BE2C (cell line): ENCODE results near the gene OR2S2.
"Not testable (repeated sequence)": the region's sequence is repeated elsewhere in the genome, so short reads cannot be mapped to it uniquely, and the experiment has no call there.

ENCODE experiments used
- DNase-seq: peaks from one replicate; pipeline ENCODE4 v3.0.0-alpha.2; 2020
- H3K27me3 ChIP-seq: fragments of 250-450 bp; sonication (Bioruptor Pico); 2 replicates; pipeline ENCODE4 v1.5.1; 2020; ENCODE audit warnings: mild to moderate bottlenecking
- H3K36me3 ChIP-seq: fragments of 250-450 bp; sonication (Bioruptor Pico); 2 replicates; pipeline ENCODE4 v1.5.1; 2020; ENCODE audit warnings: mild to moderate bottlenecking
- H3K4me1 ChIP-seq: fragments of 250-450 bp; sonication (Bioruptor Pico); 2 replicates; pipeline ENCODE4 v1.5.1; 2020
- H3K4me3 ChIP-seq: 2 replicates; pipeline ENCODE4 v1.5.1; 2011; ENCODE audit warnings: low read depth, low read length
- H3K9me3 ChIP-seq: fragments of 250-450 bp; sonication (Bioruptor Pico); 2 replicates; pipeline ENCODE4 v1.5.1; 2020
- TF ChIP-seq, protein P1 (sequence below): IDR thresholded peaks from 2 replicates; pipeline ENCODE4 v1.5.1; 2012; ENCODE audit warnings: mild to moderate bottlenecking, low read depth, low read length

The OR2S2 gene

DNA sequence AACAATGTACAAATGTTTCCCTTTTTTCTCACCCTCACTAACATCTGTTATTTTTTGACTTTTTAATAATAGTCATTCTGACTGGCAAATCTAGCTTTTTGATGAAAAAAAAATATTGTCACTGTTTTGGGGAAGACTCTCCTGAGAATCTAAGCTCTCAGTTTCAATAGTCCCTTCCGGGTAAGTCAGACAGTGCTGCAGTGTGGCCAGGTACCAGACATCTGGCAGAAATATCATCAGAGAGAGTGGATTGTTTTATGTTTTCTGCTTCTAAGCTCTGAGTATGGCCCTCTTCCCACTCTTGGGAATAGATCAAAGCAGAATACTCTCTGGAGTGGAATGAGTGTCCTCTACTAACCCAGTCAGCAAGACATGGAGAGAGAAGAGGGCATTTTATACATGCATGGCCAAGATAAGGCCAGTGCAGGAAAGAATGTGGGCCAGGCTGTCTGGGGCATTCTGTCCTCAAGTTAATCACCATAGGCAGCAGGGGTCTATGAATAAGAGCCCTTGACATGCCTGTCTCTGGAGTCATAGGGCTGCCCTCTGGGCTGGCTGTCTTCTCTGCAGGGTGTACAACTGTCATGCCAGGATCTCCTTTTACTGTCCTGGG lies 38.5 kb upstream of the OR2S2 start:
- DNase-seq, result no peak
- H3K27me3 ChIP-seq, result peaks cover 36% of the 10 kb centered on the region
- no peaks in the 10 kb centered on the region for H3K9me3 ChIP-seq
- no peak overlapping the region for H3K4me3 ChIP-seq
- no peaks in the 10 kb centered on the region for H3K4me1 ChIP-seq
- H3K36me3 ChIP-seq, result no peaks in the 10 kb centered on the region
- TF ChIP-seq, protein P1, sequence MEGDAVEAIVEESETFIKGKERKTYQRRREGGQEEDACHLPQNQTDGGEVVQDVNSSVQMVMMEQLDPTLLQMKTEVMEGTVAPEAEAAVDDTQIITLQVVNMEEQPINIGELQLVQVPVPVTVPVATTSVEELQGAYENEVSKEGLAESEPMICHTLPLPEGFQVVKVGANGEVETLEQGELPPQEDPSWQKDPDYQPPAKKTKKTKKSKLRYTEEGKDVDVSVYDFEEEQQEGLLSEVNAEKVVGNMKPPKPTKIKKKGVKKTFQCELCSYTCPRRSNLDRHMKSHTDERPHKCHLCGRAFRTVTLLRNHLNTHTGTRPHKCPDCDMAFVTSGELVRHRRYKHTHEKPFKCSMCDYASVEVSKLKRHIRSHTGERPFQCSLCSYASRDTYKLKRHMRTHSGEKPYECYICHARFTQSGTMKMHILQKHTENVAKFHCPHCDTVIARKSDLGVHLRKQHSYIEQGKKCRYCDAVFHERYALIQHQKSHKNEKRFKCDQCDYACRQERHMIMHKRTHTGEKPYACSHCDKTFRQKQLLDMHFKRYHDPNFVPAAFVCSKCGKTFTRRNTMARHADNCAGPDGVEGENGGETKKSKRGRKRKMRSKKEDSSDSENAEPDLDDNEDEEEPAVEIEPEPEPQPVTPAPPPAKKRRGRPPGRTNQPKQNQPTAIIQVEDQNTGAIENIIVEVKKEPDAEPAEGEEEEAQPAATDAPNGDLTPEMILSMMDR, result no peak

DNA sequence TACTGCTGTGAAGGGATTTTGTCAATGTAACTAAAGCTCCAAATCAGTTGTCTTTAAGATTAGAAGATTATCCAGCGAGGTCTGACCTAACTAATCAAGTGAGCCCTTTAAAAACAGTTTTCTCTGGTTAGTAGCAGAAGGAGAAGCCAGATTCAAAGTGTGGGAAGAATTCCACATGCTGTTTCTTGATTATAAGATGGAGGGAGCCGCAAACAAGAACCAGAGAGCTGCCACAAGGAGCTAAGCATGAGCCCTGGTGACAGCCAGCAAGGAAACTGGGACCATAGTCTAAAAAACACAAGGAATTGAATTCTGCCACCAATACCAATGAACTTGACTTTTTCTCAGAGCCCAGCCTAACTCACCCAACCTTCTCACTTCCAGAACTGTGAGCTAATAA lies 37.0 kb upstream of the OR2S2 start:
- H3K36me3 ChIP-seq, result no peaks in the 10 kb centered on the region
- H3K4me1 ChIP-seq, result no peaks in the 10 kb centered on the region
- no peaks in the 10 kb centered on the region for H3K9me3 ChIP-seq
- TF ChIP-seq, protein P1, result no peak
- peaks cover 39% of the 10 kb centered on the region for H3K27me3 ChIP-seq
- DNase-seq, result no peak
- no peak overlapping the region for H3K4me3 ChIP-seq

DNA sequence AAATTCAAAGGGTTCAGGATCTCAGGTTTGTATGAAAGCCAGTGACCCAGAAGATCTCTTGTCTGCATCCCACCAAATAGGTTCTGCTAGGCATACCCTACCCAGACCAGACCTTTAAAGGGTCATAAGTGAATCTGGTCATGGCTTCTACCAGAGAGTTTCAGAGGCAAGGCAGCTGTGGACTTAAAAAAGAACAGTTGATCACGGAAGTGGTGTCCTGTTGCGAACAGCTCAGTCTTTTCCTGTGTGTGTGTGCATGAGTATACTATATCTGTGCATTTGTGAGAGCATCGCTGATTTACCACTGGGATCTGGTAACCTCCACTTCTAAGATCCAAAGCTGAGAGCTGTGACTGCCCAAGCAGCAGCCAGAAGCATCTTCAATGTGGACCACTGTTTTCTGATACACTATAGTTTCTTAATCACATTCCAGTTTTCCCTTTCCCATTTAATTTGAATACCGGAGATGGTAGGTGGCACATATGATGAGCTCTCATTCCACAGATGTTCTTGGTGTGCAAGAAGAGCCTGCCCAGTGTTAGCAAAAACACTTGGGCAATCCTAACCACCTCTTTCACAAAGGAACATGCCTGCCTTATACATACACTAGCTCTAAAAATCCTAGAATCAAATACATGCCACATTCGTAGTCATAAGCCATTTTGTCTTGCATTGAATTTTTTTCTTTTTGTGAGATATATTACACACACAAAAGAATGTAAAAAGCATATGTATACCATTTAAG lies 36.2 kb upstream of the OR2S2 start:
- TF ChIP-seq, protein P1, result no peak
- Histone ChIP-seq H3K4me3 (no peak overlapping the region), H3K36me3 (no peaks in the 10 kb centered on the region), H3K9me3 (no peaks in the 10 kb centered on the region), H3K4me1 (no peaks in the 10 kb centered on the region), H3K27me3 (peaks cover 42% of the 10 kb centered on the region)
- no peak for DNase-seq

DNA sequence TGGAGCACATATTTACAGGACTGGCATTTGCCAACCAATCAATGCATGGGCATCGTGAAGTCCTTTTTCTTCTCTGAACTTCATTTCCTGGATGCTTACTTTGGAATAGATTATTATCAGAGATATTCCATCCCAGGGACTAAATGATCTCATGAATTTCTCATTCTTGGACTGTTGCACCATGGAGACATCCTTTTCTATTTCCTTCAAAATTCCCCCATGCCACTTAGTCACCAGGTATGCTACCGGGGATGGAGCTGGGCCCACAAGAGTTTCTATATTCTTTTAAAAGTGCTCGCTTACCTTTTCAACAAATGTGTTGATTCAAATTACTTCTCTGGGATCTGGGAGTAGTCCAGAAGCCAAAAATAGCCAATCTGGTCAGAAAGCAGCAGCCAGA lies 35.2 kb upstream of the OR2S2 start:
- DNase-seq, H3K9me3 ChIP-seq, H3K4me3 ChIP-seq, H3K36me3 ChIP-seq, H3K4me1 ChIP-seq: not testable (repeated sequence)
- H3K27me3 ChIP-seq, result peaks cover 52% of the 10 kb centered on the region

DNA sequence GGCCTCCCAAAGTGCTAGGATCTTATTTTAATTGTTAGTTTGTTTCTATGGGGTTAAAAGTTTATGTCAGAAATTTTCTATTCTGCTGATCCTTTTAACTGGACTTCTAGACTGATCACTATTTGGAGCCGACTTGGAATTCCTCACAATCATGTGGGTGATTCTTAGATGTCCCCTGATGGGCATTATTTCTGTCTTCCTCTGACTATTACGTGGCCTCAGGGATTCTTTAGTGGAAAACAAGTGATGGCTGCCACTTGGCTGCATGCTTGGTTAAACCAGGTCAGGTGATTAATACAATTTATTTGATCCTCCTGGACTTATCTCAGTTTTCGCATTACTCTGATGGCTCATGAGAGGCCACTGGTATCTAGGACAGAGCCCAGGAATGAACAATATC lies 32.2 kb upstream of the OR2S2 start:
- no peaks in the 10 kb centered on the region for H3K4me1 ChIP-seq
- no peaks in the 10 kb centered on the region for H3K36me3 ChIP-seq
- no peak overlapping the region for H3K4me3 ChIP-seq
- TF ChIP-seq, protein P1, result no peak
- no peaks in the 10 kb centered on the region for H3K9me3 ChIP-seq
- peaks cover 67% of the 10 kb centered on the region for H3K27me3 ChIP-seq
- no peak for DNase-seq

DNA sequence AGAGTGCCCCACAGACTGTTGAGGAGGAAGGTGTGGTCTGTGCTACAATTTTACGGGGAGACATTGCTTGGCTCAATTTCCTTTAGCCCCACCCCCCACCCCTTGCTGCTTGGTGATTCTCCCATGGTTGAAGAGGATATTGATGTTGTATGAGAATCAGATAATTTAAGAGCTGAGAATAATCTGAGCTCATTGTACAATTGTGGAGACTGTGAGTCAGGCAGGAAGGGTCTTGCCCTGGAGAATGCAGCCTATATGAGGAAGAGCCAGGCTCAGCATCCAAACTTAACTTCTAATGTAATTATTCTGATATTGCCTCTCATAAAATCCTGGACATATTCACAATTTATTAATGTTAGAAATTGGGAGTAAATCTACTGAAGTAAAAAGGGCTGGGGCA lies 26.1 kb upstream of the OR2S2 start:
- DNase-seq, result no peak
- Histone ChIP-seq H3K36me3 (no peaks in the 10 kb centered on the region), H3K27me3 (peaks cover 78% of the 10 kb centered on the region), H3K9me3 (no peaks in the 10 kb centered on the region), H3K4me1 (no peaks in the 10 kb centered on the region), H3K4me3 (no peak overlapping the region)
- TF ChIP-seq, protein P1, result no peak
